IPS DF 4.7 (cell line): ENCODE measurements around the gene HDAC4.

Experiments used
- DNase-seq: peaks from one replicate; pipeline ENCODE4 v3.0.0-alpha.2; 2013; ENCODE audit warnings: low spot score; ENCODE audit errors: extremely low read depth

HDAC4 gene

DNA sequence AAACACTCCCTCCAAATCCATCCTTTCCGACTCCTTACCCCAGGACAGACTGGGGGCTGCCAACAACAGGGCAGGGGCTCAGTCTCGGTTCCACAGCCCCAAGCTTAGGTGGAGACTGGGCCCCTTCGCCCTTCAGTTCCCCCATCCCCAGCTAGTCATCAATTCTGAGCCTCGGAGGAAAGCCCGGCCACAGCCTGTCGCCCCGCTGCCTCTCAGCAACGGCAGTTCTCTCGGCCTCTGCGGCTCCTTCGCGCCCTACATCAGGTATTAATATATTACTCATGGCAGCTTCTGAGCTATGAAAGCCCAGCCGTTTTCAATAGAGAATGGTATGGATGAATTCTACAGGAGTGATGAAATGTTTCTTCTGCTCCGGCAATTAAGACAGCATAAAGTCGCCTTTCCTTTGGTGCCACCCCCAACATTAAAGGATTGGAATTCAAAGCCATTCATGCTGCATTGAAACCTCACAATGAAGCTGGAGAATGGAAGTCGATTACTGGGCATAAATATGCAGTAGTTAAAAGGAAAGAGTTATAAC, 2.8 kb downstream of the HDAC4 start:
- DNase-seq: no peak

DNA sequence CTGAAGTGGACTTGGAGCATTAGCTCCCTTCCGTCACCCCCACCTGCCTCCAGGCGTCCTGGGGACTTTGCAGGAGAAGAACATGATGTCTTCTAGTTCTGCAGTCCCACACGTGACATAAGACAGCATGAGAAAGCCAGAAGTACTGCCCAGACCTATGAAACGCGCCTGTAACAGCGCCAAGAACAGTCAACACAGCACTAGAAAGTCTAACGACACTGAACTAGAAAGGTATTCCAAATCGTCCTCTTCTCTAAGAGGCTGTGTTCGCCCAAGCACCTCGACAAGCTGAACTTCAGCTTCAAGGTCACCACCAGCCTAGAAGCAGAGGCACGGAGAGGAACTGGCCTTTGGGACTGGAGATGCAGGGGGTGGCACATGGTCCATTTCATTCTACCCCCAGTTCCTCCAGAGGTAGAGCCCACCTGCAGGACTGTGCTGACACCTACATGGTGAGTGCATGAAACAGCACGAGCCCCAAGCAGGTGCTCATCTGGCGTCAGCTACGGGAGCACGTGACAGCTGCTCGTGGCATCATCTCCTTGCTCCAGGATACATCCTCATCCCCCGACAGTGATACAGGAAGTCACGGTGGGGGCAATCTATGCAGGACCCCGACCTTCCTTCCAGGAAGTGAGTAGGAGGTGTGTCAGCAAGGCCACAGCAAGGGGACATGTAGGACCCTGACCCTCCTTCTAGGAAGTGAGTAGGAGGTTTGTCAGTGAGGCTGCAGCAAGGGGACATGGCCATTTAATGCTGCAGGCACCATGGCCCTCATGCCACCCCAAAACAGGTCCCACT, 3.7 kb downstream of the HDAC4 start:
- DNase-seq: no peak

DNA sequence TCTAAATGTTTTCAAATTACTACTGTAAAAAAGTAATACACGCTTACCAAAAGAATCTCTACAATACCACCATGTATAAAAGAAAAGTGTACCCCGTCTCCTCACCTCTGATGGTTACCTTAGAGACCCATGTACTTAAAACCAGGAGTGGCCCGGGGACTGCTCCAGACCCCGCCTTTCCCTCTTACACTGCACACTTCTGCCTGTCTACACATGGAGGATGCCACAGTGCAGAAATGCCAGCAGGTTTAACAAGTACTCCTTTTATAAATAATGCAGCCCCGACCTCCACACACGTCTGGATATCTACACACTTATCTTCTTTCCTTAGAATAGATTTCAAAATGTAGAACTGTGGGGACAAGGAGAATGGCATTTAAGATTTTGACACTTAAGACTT, 5.3 kb downstream of the HDAC4 start:
- DNase-seq: no peak

DNA sequence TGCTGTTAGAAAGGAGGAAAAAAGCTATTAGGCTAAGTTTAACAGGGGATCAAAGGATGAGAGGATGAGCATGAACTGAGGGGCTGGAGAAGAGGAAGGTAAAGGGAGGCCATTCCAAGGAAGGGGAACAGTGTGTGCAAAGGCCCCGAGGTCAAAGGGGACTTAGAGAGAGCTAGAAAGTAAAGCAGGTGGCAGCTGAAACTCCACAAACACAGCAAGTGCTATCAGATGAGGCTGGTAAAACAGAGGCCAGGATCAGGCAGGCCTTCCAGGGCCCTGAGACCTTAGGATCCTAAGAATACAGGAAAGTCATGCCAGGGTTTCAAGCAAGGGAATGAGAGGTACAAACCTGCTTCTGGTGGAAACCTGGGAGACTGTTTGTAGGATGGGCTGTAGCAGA, 5.8 kb downstream of the HDAC4 start:
- DNase-seq: no peak

DNA sequence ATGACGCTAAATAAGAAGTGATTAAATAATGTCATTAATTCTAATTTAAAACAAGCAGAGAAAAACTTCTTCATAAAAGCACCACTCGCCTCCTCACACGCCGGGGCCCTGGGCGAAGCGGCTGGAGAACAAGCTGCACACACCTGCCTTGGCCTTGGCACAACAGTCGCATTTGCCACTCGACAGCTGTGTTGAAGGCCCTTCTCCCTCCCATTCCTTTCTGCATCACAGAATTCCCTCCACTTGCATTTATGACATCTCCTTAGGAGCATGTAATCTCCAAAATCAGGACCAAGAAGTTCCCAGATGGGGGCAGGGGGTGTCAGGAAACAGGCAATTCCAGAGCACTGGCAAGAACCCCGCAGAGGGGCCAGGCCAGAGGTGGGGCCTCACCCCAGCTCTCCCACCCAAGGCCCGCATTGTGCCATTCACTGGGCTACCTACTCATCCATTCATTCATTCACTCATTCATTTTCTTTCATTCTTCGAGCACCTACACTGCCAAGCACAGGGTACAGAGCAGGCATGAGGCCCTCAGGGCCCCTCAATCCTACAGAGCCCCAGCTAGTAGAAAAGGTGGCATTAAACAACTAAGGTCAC, 6.4 kb downstream of the HDAC4 start:
- no peak for DNase-seq

DNA sequence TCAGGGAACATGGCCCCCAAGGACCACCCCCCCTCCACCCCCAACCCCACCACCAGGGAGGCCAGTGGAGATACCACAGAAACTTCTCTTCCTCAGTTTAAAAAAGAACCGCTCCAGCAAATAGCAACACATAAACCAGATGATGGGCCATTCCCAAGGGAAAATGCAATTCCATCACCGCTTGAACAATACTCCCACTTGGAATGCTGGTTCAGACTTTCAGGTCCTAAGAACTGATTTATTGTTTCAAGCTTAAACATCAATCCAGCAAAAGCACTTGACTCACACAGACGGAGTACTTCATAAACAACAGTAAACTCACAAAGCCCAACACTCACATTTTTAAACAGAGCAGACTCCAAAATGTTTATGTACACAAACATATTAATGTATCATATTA, 6.9 kb downstream of the HDAC4 start:
- DNase-seq: no peak

DNA sequence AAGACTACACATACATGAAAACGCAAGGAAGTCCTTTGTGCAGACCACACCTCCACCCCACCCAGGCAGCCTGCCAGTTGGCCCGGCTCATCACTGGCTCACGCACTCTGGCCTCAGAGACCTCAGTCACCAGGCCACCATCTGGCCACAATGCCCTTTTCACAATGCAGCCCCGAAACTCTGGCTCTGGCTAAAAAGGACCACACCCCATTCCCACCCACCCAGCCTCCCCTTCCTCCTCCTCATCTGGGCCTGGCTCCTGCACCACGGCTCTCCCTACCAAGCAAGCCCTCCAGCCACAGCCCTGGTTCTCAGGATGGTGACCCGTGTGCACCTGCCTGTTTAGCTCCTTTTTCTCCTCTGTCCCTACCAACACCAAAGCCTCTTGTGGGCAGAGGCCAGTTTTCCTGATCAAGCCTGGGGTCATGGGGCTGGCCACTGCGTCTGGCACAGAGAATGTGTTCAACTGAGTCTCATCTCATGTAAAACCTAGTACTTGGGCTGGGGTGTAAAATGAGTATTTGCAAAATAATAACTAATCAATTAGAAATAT, 7.4 kb downstream of the HDAC4 start:
- no peak for DNase-seq

DNA sequence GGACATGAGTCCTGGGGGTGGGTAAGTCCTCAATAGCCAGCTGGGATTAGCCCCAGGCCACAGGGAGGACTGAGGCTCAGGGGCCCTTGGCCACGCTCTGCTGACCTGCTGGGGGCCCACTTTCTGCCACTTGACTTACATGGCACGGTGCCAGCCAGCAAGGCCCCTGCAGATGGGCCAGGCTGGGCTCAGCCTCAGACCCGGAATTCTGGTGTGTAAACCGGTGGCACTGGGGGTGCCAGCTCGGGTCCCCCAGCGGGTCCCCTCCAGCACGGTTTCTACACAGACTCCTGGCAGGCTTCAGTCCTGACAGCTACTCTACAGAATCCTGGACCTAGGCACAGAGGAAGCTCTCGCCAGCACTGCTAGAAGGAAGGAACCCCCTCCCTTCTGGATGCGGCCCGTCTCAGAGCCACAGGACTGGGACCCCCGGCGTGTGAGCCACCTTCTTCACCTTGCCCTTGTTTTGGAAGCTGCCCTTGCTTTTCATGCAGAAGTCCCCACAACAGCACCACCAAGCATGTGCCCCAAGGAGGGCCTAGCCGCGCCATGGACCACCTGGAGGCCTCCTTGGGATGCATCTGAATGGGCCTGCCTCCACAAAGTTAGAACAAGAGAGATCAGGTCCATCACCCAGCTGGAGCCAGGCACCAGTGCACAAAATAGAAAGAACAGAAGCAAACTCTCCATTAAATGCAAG, 8.0 kb downstream of the HDAC4 start:
- DNase-seq: no peak

DNA sequence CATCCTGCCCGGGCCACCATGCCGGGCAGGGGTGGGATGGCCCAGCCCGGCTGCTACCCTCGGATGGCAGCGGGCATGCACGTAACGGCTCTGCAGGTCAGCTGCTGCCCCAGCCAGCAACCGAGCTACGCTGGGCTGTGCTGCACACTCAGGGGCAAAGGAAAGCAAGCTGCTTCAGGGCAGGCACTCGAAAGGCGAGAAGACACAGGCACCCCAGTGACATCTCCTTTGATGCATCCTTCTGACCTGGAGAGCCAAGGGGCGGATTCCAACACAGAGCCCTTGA, 8.8 kb downstream of the HDAC4 start:
- DNase-seq: no peak

DNA sequence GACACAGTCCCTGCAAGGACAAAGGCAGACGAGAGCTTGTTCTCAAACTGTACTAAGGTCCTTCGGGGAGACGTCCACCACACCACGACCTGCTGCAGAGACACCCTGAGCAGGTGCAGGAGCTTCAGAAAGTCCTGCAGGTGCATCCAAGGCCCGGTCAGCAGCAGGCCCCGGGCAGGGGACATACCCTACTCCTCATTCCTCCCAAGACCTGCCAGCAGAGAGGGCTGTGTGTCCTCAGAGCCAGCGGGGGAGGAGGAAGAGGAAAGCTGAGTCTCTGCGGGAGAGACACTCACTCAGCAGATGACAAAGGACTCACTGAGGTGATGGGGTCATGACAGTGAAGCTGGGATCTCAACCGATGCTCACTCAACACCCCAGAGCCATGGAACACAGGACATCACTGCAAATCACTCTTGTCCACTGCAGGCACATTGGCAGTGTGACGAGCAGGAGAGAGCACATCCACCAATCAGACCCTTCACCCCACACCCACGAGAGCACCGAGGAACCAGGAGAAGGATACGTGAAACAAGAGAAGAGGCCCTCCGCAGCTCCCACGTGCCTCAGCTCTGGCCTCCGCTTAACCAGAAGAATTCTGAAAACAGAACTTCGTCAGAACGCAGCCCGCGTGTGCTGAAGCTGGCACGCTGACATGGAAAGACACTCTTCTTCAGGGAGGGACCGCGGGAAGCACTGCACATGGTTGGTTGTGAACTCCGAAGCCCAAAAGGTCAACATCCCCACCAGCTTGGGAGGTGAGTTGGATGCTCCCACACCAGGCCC, 9.3 kb downstream of the HDAC4 start:
- DNase-seq: no peak

DNA sequence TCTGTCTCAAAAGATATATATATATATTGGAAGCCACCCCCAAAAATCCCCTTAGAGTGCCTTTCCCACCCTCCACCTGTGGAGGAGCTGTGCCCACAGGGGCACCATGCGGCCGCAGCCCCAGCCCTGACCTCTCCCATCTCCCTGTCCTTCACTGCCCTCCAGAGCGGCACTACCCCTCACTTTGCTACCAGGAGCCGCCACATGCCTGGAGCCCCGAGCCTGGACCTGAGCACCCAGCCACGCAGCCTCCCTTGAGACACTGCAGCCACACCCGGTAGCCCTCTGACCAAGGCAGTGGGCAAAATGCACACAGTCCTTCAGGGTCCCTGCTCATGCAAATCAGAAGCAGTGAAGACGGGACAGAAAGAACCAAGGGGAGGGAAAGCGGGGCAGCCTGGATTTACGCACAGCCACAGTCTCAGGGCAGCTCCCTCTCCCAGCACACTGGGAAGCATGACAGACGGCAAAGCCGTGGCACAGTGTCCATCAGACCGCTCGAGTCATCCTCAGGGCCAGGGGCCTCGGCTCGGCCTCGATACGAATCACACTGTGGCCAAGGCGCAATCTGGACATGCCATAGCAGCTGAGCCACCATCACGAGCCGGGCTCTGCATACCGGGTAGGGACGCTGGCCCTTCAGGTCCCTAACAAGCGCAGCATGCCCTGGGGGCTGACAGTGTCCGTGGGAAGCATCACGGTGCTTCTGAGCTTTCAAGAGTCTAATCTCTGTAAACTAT, 10.1 kb downstream of the HDAC4 start:
- no peak for DNase-seq

DNA sequence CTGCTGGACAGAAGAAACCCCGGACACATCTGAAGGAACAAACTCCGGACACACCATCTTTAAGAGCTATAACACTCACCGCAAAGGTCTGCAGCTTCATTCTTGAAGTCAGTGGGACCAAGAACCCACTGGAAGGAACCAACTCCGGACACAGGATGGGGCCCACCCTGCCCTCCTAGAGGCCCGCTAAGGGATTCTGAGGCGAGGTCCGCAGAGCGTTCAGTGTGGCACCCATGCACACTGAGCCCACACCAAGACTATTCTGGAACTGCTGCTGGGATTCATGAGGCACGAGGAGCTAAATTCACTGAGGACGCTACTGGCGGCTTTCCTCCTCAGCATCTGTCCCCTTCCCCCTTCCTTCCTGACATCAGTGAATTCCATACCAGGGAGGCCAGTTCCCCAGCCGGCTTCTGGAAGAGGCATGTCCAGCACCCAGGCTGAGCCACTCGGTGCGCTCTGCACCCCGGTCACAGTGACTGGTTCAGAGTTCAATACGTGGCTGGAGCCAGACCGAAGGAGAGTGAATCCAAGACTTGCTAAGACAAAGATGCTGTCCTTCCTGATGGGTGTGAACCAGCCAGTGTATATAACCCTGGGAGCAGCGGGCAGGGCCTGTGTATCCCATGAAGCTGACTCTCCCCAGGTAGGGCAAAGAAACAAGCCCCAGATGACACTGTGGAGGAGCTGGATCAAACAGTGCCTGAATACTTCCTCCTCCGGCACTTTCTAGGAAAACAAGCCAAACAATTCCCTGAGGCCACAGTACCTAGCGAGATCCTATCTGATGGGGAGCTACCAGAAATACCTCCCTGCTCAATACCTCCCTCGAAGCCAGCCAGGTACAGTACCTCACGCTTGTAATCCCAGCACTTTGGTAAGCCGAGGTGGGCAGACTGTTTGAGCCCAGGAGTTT, 11.1 kb downstream of the HDAC4 start:
- DNase-seq: no peak

DNA sequence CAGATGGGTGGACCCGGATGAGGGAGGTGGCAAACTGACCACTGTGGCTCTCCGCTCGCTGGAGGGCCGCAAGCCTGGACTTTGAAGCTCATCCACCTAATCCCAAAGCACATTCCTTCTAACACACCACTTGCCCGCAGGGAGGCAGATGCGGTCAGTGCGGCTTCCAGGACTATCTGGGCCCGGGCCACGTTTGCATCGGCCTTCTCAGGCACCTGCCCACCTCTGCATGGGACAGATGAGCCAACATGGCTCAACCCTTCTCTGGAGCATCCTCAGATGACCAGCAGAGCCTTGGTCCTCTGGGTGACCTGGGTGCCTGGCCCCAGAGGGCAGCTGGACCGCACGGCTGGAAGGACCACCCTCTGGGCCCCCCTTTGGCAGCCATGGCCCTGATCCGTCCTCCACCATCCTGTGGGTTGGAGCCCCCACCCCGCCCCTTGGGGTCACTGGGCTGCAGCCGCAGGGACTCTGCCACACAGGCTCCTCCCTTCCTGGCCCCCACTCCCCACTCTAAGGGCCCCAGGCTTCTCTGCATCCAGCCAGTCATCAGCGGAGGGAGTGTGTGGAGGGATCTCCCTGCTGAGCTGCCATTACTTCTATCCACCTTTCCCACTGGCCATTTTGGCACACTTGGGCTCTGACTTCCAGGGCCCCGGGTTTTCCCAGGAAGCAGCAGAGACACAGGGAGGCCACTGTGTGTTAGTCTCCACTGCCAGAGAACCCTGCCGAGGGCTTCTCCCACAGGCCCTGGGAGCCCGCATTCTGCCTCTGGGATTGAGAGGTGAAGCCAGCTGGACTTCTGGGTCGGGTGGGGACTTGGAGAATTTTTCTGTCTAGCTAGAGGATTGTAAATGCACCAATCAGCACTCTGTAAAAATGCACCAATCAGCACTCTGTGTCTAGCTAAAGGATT, 12.3 kb downstream of the HDAC4 start:
- no peak for DNase-seq

DNA sequence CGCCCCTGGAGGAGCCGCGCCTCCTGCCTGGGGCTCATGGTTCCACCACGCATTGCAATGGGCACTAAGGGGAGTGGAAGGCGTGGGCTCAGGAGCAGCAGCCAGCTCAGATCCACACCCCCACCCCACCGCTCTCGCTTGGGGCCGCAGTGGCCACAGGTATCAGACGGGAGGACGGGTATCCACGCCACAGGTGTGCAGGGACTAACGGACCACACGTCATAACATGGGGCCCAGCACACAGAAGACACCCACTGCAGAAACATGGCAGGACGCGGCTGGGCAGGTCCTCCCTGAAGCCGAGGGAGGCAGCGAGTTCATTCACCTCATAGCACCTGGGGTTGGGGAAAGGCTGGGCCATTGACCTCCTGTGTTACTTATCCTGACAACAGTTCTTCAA, 13.0 kb downstream of the HDAC4 start:
- no peak for DNase-seq

DNA sequence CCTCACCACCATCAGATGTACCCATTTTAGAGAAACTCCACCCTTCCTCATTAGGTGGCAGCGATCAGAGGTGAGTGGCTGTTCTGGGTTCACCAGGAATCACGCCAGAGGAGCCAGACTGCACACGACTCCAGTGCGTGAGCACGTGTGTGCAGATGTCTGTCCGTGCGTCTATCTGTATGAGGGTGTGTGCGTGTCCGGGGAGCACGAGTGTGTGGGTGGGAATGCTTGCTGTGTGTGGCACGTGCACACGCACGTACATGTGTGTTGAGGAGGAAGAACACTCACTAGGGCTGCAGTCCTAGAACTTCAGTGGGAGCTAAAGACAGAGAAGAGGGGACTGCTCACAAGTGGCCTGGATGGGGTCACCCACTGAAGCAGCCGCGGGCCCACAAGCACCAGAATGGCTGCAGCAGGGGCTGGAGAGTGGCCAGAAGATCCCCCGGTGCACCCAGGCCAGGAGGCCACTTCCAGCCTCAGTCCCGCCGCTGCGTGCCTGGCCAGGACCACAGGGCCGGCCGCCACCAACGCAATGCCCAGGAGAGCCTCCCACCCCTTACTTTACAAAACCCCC, 13.9 kb downstream of the HDAC4 start:
- DNase-seq: no peak

DNA sequence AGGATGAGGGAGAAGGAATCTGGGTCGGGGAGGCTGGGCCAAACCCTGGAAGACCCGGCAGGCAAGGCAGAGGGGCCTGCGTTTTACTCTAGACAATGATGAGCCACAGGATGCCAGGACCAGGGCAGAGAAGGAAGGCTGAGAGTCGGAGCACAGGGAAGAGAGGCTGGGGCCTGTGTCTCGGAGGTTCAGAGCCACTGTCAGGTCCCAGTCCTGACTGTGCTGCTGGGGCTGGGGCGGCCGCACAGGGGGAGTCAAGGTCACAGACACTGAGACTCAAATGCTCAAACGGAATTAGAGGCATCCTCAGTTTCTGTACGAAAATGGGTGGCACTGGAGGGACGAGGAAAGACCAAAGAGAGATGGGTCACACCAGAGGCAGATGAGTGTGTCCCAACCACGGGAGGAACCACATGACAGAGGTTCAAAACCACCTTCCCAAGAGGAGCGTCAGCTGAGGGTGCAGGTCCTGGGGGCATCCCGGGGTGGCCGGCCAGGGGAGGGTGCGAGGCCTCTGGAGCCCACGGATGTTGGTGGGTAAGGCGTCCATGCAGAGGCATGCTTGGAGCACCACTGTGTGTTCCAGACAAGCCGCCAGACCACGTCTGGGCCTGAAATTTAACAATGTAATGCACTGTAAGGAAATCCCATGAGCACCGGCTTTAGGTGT, 14.7 kb downstream of the HDAC4 start:
- DNase-seq: no peak

DNA sequence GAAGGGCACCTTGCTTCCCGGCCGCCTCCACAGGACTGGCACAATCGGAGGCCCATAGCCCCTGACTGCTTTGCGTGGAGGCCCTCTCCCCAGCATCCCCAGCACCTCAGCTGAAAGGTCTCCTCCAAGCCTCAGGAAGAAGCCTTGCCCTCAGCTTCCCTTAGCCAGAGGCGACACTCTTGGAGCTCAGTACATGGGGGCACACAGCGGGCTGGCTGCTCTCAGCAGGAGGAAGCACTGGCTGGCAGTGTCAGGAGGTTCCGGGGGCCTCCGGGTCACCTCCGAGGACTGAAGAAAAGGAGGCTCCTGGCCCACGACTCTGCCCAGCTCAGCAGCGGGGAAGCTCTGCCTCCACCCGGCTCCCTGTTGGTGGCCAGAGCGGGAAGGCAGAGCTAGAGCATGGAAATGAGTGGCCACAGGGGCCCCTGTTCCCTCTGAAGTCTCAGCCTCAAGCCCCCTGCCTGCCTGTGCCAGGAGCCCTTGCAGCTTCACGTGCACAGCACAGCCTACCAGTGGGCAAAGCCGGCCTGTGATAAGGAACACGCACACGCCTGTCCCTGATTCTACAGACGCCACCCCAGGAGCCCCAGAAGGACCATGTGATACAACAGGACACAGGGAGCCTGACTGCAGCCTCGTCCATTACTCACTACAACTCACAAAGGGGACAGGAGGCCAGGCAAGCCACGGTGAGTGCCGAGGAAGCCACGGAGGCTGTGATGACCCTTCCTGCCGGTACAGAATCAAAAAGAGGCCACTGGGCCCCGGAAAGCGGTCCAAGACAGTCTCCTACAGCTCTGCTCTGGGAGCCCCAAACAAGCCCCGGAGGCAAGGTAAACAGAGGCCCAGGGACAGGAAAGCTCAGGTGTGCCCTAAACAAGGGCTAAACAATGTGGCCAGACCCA, 15.5 kb downstream of the HDAC4 start:
- no peak for DNase-seq
